ENCODE data around the gene POLD1.

POLD1 gene

DNA sequence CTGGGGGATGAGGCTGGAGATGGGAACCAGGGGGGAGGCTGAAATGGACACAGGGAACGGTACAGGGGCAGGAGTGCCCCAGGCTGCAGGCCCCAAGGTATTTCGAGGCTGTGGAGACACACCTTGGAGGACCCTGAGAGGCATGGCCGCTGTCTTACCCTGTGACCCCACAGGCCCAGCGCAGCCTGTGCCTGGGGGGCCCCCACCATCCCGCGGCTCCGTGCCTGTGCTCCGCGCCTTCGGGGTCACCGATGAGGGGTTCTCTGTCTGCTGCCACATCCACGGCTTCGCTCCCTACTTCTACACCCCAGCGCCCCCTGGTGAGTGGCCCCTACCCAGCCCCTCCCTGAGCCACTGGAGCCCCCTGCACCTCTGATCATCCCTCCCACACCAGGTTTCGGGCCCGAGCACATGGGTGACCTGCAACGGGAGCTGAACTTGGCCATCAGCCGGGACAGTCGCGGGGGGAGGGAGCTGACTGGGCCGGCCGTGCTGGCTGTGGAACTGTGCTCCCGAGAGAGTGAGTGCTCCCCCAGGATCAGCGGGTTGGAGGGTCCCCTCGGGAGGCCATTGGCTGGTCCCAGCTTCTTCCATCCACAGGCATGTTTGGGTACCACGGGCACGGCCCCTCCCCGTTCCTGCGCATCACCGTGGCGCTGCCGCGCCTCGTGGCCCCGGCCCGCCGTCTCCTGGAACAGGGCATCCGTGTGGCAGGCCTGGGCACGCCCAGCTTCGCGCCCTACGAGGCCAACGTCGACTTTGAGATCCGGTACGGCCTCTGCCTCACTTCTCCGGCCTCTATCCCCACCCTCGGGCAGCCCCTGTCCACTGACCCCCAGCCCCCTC, 17.7 kb downstream of the POLD1 start:
- TF ChIP-seq POLR2A (IDR thresholded peaks at IDR 0.05; ENCODE audit: low read depth, low read length) (no peak), POLR2AphosphoS5 (IDR thresholded peaks at IDR 0.05; ENCODE audit: low read depth, low read length) (no peak), TAF1 (IDR thresholded peaks at IDR 0.05; ENCODE audit: borderline replicate concordance, low read depth, low read length) (no peak)
- FAIRE-seq (no peak), DNase-seq (ENCODE audit: insufficient read length) (no peak)

DNA sequence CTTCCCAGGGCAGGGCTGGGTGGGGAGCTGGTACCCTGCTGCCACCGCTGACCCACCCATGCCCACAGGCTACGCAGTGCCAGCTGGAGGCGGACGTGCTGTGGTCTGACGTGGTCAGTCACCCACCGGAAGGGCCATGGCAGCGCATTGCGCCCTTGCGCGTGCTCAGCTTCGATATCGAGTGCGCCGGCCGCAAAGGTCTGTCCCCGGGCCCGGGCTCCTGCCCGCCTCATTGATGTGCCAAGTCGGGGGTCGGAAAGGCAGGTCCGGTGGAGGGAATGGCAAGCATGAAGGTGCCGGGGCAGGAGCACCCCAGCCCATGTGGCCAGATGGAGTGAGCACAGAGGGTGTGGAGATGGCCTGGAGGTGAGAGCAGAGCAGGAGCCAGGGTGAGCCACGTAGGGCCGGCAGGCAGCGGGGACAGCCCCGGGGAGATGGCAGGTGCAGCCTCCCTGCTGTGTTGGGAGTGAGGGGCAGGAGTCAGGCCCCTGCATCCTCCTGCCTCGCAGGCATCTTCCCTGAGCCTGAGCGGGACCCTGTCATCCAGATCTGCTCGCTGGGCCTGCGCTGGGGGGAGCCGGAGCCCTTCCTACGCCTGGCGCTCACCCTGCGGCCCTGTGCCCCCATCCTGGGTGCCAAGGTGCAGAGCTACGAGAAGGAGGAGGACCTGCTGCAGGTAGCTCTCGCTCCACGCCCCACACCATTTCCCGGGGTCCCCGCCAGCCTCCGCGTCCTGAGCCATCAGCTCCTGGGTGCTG, 18.6 kb downstream of the POLD1 start:
- FAIRE-seq (no peak), DNase-seq (ENCODE audit: insufficient read length) (no peak)
- TF ChIP-seq POLR2AphosphoS5 (IDR thresholded peaks at IDR 0.05; ENCODE audit: low read depth, low read length) (no peak), TAF1 (IDR thresholded peaks at IDR 0.05; ENCODE audit: borderline replicate concordance, low read depth, low read length) (no peak), POLR2A (IDR thresholded peaks at IDR 0.05; ENCODE audit: low read depth, low read length) (no peak)

DNA sequence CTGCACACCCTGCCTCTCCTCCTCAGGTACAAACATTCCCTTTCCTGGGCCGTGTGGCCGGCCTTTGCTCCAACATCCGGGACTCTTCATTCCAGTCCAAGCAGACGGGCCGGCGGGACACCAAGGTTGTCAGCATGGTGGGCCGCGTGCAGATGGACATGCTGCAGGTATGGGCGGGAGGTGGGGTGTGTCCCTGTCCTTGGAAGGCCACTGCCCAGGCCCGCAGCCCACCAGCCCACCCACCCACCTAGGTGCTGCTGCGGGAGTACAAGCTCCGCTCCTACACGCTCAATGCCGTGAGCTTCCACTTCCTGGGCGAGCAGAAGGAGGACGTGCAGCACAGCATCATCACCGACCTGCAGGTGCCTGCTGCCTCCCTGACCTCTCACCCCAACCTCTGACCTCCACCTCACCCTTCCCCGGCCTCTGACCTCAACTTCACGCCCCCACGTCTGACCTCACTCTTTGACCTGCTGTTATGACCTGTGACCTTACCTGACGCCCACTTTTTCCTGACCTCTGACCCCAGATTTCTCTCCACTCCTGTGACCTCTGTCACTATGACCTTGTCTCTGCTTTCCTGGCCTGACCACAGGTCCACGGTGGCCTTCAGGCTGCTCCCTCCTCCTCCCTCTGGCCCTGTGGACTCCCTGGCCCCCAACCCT, 22.1 kb downstream of the POLD1 start:
- FAIRE-seq (no peak), DNase-seq (ENCODE audit: insufficient read length) (no peak)
- no peak for TF ChIP-seq POLR2AphosphoS5 (IDR thresholded peaks at IDR 0.05; ENCODE audit: low read depth, low read length)
- no peak for TF ChIP-seq POLR2A (IDR thresholded peaks at IDR 0.05; ENCODE audit: low read depth, low read length)
- TF ChIP-seq TAF1 (IDR thresholded peaks at IDR 0.05; ENCODE audit: borderline replicate concordance, low read depth, low read length): no peak

DNA sequence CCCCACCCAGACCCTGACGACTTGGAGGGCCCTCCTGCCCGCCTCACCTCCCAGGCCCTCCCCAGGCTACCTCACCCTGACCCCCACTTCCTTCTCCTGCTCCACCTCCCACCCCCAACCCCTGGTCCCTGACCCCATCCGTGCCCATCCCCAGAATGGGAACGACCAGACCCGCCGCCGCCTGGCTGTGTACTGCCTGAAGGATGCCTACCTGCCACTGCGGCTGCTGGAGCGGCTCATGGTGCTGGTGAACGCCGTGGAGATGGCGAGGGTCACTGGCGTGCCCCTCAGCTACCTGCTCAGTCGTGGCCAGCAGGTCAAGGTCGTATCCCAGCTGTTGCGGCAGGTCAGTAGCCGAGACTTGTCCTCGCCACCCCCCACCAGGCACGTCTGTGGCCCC, 22.7 kb downstream of the POLD1 start:
- FAIRE-seq: no peak
- no peak for DNase-seq (ENCODE audit: insufficient read length)
- TF ChIP-seq TAF1 (IDR thresholded peaks at IDR 0.05; ENCODE audit: borderline replicate concordance, low read depth, low read length) (no peak), POLR2A (IDR thresholded peaks at IDR 0.05; ENCODE audit: low read depth, low read length) (no peak), POLR2AphosphoS5 (IDR thresholded peaks at IDR 0.05; ENCODE audit: low read depth, low read length) (no peak)

DNA sequence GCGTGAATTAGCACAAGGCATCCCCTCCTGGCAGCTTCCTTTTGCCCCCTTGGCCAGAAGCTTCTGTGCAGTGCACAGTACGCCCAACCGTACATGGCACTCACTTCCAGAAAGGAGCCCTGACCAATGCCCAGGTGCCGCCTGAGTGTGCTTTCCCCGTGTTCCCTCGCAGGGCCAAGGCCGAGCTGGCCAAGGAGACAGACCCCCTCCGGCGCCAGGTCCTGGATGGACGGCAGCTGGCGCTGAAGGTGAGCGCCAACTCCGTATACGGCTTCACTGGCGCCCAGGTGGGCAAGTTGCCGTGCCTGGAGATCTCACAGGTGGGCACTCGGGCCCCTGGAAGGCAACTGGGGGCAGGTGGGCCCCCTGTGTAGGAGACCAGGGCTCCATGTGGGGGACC, 25.2 kb downstream of the POLD1 start:
- no peak for DNase-seq (ENCODE audit: insufficient read length)
- FAIRE-seq: no peak
- no peak for TF ChIP-seq POLR2AphosphoS5 (IDR thresholded peaks at IDR 0.05; ENCODE audit: low read depth, low read length)
- no peak for TF ChIP-seq TAF1 (IDR thresholded peaks at IDR 0.05; ENCODE audit: borderline replicate concordance, low read depth, low read length)
- TF ChIP-seq POLR2A (IDR thresholded peaks at IDR 0.05; ENCODE audit: low read depth, low read length): no peak

DNA sequence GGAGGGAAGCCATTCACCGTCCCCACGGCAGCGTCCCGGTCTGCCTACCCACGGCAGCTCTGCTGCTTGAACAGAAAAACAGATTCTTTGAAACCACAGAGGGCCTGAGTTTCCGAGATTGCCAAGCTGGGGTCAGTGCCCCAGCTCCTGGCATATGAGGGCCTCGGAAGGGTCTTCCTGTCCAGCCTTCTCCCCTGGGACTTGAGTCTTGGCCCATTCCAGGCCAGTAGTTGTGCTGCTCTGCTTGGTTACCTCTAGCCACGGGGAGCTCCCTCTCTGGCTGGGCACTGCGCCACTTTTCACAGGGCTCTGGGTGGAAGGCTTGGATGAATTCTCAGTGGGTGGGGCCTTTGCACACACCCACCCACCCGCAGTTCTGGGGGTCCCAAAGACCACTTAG, 26.0 kb downstream of the POLD1 start:
- no peak for DNase-seq (ENCODE audit: insufficient read length)
- TF ChIP-seq POLR2AphosphoS5 (IDR thresholded peaks at IDR 0.05; ENCODE audit: low read depth, low read length): no peak
- no peak for TF ChIP-seq TAF1 (IDR thresholded peaks at IDR 0.05; ENCODE audit: borderline replicate concordance, low read depth, low read length)
- TF ChIP-seq POLR2A (IDR thresholded peaks at IDR 0.05; ENCODE audit: low read depth, low read length): no peak
- no peak for FAIRE-seq

DNA sequence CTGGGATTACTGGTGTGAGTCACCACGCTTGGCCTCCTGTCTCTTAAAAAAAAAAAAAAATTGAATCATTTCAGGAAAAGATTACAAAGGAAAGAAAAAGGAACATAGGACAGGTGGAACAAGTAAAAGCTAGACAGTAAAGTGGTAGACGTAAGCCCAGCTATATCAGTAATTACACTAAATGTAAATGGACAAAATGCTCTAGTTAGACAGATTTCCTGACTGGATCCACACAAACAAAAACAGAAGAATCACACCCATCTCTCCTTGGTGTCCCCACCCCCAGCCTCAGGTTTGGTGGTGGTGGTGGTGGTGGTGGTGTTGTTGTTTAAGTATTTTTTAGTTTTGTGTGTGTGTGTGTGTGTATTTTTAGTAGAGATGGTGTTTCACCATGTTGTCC, 28.3 kb downstream of the POLD1 start:
- FAIRE-seq (no peak), DNase-seq (ENCODE audit: insufficient read length) (no peak)
- TF ChIP-seq TAF1 (IDR thresholded peaks at IDR 0.05; ENCODE audit: borderline replicate concordance, low read depth, low read length) (no peak), POLR2AphosphoS5 (IDR thresholded peaks at IDR 0.05; ENCODE audit: low read depth, low read length) (no peak), POLR2A (IDR thresholded peaks at IDR 0.05; ENCODE audit: low read depth, low read length) (no peak)

DNA sequence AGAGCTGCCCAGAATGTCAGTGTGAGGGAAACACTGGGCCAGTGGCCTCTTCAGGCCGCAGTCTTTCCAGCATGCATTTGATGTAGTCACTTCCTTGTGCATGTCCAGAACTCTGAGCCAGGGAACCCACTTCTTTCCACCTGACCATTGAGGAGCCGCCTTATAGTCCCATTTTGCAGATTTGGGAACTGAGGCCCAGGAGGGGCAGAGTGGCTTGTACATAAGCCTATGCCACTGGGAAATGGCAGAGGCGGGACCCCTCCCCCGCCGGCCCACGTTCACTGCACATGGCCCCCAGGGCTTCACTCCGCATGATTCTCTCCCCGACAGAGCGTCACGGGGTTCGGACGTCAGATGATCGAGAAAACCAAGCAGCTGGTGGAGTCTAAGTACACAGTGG, 28.9 kb downstream of the POLD1 start:
- DNase-seq (ENCODE audit: insufficient read length) (no peak), FAIRE-seq (no peak)
- TF ChIP-seq POLR2AphosphoS5 (IDR thresholded peaks at IDR 0.05; ENCODE audit: low read depth, low read length) (no peak), POLR2A (IDR thresholded peaks at IDR 0.05; ENCODE audit: low read depth, low read length) (no peak), TAF1 (IDR thresholded peaks at IDR 0.05; ENCODE audit: borderline replicate concordance, low read depth, low read length) (no peak)

DNA sequence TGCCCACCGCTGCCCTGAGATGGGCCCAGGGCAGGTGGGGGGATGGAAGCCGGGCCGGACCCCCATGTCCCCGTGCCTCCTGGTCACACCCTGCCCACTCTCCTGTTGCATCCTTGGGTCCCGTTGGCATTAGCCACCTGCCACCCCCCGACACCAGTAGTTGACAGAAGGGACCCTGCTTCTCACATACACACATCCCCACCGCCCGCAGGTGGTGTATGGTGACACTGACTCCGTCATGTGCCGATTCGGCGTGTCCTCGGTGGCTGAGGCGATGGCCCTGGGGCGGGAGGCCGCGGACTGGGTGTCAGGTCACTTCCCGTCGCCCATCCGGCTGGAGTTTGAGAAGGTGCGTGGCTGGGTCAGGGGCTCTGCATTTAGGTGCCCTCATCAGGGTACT, 29.4 kb downstream of the POLD1 start:
- DNase-seq (ENCODE audit: insufficient read length) (no peak), FAIRE-seq (no peak)
- TF ChIP-seq TAF1 (IDR thresholded peaks at IDR 0.05; ENCODE audit: borderline replicate concordance, low read depth, low read length): no peak
- no peak for TF ChIP-seq POLR2AphosphoS5 (IDR thresholded peaks at IDR 0.05; ENCODE audit: low read depth, low read length)
- TF ChIP-seq POLR2A (IDR thresholded peaks at IDR 0.05; ENCODE audit: low read depth, low read length): no peak

DNA sequence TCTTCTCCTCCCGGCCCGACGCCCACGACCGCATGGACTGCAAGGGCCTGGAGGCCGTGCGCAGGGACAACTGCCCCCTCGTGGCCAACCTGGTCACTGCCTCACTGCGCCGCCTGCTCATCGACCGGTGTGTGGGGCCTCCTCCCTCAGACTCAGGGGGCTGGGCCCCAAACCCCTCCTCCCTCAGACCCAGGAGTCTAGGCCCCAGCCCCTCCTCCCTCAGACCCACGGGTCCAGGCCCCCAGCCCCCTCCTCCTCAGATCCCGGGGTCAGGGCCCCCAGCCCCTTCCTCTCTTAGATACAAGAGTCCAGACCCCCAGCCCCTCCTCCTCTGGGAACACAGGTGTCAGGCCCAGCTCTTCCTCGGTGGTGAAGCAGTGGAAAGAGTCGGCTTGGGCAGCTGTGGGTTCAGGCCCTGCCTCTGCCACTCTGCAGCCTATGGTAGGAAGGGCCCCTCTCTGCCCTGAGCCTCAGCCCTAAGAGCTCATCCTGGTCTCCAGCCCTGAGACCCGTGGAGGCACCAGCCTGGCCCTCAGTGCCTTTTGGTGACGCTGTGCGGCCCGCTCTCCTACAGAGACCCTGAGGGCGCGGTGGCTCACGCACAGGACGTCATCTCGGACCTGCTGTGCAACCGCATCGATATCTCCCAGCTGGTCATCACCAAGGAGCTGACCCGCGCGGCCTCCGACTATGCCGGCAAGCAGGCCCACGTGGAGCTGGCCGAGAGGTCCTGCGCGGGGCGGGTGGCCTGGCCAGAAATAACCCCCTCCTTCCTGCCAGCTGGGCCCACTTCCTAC, 30.9 kb downstream of the POLD1 start:
- TF ChIP-seq POLR2A (IDR thresholded peaks at IDR 0.05; ENCODE audit: low read depth, low read length): peak; percentile 48; the same call in 1 of the 2 replicates
- no peak for TF ChIP-seq TAF1 (IDR thresholded peaks at IDR 0.05; ENCODE audit: borderline replicate concordance, low read depth, low read length)
- FAIRE-seq (peak; percentile 95), DNase-seq (ENCODE audit: insufficient read length) (peak; percentile 93)

DNA sequence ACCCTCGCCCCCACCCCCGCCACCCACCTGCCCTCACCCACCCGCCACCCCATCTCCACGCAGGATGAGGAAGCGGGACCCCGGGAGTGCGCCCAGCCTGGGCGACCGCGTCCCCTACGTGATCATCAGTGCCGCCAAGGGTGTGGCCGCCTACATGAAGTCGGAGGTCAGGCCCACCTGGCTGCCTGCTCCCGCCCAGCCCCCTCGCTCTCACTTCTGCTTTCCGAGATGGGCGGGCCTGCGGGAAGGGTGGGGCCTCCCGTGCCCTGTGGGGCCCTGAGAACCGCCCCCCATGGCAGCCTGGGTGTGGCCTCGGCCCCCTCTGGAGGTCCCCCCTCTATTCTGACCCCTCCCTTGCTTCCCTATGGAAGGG, 31.5 kb downstream of the POLD1 start:
- no peak for TF ChIP-seq TAF1 (IDR thresholded peaks at IDR 0.05; ENCODE audit: borderline replicate concordance, low read depth, low read length)
- TF ChIP-seq POLR2A (IDR thresholded peaks at IDR 0.05; ENCODE audit: low read depth, low read length): no peak
- no peak for TF ChIP-seq POLR2AphosphoS5 (IDR thresholded peaks at IDR 0.05; ENCODE audit: low read depth, low read length)
- DNase-seq (ENCODE audit: insufficient read length): peak; percentile 97
- FAIRE-seq: peak; percentile 98

Measured in GM12892 (cell line).